Keratinocyte (primary cell): ENCODE data around the gene OBI1. TPM values are rescaled to one million over a fixed set of nuclear protein-coding genes. Genes with fewer than 3 reads are reported as not detected.

ENCODE experiments used
- DNase-seq: peaks from one replicate; pipeline ENCODE4 v3.0.0-alpha.2; 2011; ENCODE audit warnings: low read depth, missing footprints, low spot score
- FAIRE-seq: peaks from 2 replicates; lab custom pipeline; 2011; peaks lifted over from hg19 to GRCh38; lab: Jason Lieb, UNC
- H2AFZ ChIP-seq: 2 replicates; pipeline ENCODE4 v1.6.0; 2012; ENCODE audit warnings: low read length, control low read depth, inconsistent platforms; ENCODE audit not compliant: control insufficient read depth
- H3K27ac ChIP-seq: 2 replicates; pipeline ENCODE4 v1.5.1; 2011; ENCODE audit warnings: low read length; ENCODE audit not compliant: control insufficient read depth, insufficient read depth
- H3K27me3 ChIP-seq: 3 replicates; pipeline ENCODE4 v1.6.0; 2011; ENCODE audit warnings: low read length; ENCODE audit not compliant: control insufficient read depth, insufficient read depth; ENCODE audit errors: extremely low read depth
- H3K36me3 ChIP-seq, 2 experiments: 2 replicates in 1 of 2; 3 replicates in 1 of 2; pipeline ENCODE4 v1.5.1; 2011; ENCODE audit warnings: low read length in 2 of 2, mild to moderate bottlenecking in 1 of 2; ENCODE audit not compliant: control insufficient read depth in 2 of 2, insufficient read depth in 2 of 2; ENCODE audit errors: extremely low read depth in 1 of 2
- H3K4me1 ChIP-seq: 3 replicates; pipeline ENCODE4 v1.5.1; 2011; ENCODE audit warnings: low read length; ENCODE audit not compliant: control insufficient read depth, insufficient read depth; ENCODE audit errors: extremely low read depth
- H3K4me2 ChIP-seq: 3 replicates; pipeline ENCODE4 v1.6.0; 2011; ENCODE audit warnings: low read depth, low read length; ENCODE audit not compliant: control insufficient read depth, insufficient read depth; ENCODE audit errors: extremely low read depth
- H3K4me3 ChIP-seq, 3 experiments: fragments of 200-600 bp in 1 of 3; sonication (generic) in 1 of 3; 2 replicates in 2 of 3; 3 replicates in 1 of 3; pipeline ENCODE4 v1.5.1; 2011 to 2016; ENCODE audit warnings: low read length in 3 of 3, mild to moderate bottlenecking in 3 of 3, control low read depth in 2 of 3, inconsistent platforms in 1 of 3, low read depth in 1 of 3, mixed read lengths in 1 of 3, mixed run types in 1 of 3, moderate library complexity in 1 of 3; ENCODE audit not compliant: control insufficient read depth in 2 of 3, insufficient read depth in 2 of 3; ENCODE audit errors: extremely low read depth in 1 of 3
- H3K79me2 ChIP-seq: 2 replicates; pipeline ENCODE4 v1.6.0; 2012; ENCODE audit warnings: low read length; ENCODE audit not compliant: control insufficient read depth, insufficient read depth
- H3K9ac ChIP-seq: 3 replicates; pipeline ENCODE4 v1.6.0; 2011; ENCODE audit warnings: low read length; ENCODE audit not compliant: control insufficient read depth, insufficient read depth; ENCODE audit errors: extremely low read depth
- H3K9me1 ChIP-seq: 3 replicates; pipeline ENCODE4 v1.6.0; 2011; ENCODE audit warnings: low read length; ENCODE audit not compliant: control insufficient read depth, insufficient read depth; ENCODE audit errors: extremely low read depth
- H3K9me3 ChIP-seq: 2 replicates; pipeline ENCODE4 v1.5.1; 2012; ENCODE audit warnings: low read depth, low read length; ENCODE audit not compliant: control insufficient read depth
- H4K20me1 ChIP-seq: 3 replicates; pipeline ENCODE4 v1.6.0; 2011; ENCODE audit warnings: low read length; ENCODE audit not compliant: control insufficient read depth, insufficient read depth; ENCODE audit errors: extremely low read depth
- CTCF ChIP-seq, 3 experiments: IDR thresholded peaks in 1 of 3; conservative IDR thresholded peaks in 1 of 3; optimal IDR thresholded peaks in 1 of 3; 2 replicates in 2 of 3; 3 replicates in 1 of 3; pipeline versions ENCODE3 to v1.5.1; 2011; ENCODE audit warnings: low read length in 3 of 3, mild to moderate bottlenecking in 3 of 3, moderate library complexity in 2 of 3, control low read depth in 1 of 3, inconsistent platforms in 1 of 3; ENCODE audit not compliant: insufficient read depth in 2 of 3; ENCODE audit errors: extremely low read depth in 1 of 3
- EZH2 ChIP-seq: IDR thresholded peaks from one replicate; pipeline ENCODE4 v1.6.1; 2012; ENCODE audit warnings: inconsistent platforms, mild to moderate bottlenecking, low read length, moderate library complexity
- dilution Hi-C: fragments of 300-500 bp; cut with MboI; formaldehyde crosslinking; loops from one replicate; pipeline ENCODE4 v1.7.0; 2020; ENCODE audit warnings: low sequenced_read_pairs; ENCODE audit not compliant: extremely low pct_ligation_motif_present
- polyA plus RNA-seq, 5 experiments: library from polyadenylated mRNA; depleted of rRNA in 3 of 5; stranded (reverse) in 3 of 5; stranded (forward) in 1 of 5; unstranded in 1 of 5; fragments of >200 nt; gene quantifications; 1 replicate in 1 of 5; 2 replicates in 3 of 5; 3 replicates in 1 of 5; pipeline versions ENCODE4 v1.2.1 to v1.2.3, GENCODE V29; 2011 to 2012; ENCODE audit warnings: missing spikeins in 2 of 5, low read depth in 1 of 5, low replicate concordance in 1 of 5

Gene OBI1
- polyA plus RNA-seq, 1 donor (not counting 4 experiments of a cell fraction or from before 2014, with no cell fraction given) = 14.4 TPM

- no peak overlapping the region for H3K4me2 ChIP-seq
- no peaks in the 10 kb centered on the region for H4K20me1 ChIP-seq
- H3K9ac ChIP-seq = no peak overlapping the region
- H3K27me3 ChIP-seq = peaks cover 83% of the 10 kb centered on the region
- H3K36me3 ChIP-seq = no peaks in the 10 kb centered on the region
- no peaks in the 10 kb centered on the region for H3K4me1 ChIP-seq
- dilution Hi-C loops = no loop called here
- no peak overlapping the region for H2AFZ ChIP-seq
- FAIRE-seq (no peak), DNase-seq (no peak)
- no peaks in the 10 kb centered on the region for H3K9me1 ChIP-seq
- H3K79me2 ChIP-seq = no peaks in the 10 kb centered on the region
- TF ChIP-seq EZH2 = peak; percentile 74
- no peak for TF ChIP-seq CTCF (optimal IDR thresholded peaks at IDR 0.05 in 1 of 3, IDR thresholded peaks at IDR 0.05 in 1 of 3, conservative IDR thresholded peaks at IDR 0.05 in 1 of 3; ENCODE audit: extremely low read depth in 1 of 3, insufficient read depth in 2 of 3, low read length in 3 of 3)
- H3K27ac ChIP-seq = no peak overlapping the region
- H3K4me3 ChIP-seq = no peak overlapping the region
- H3K9me3 ChIP-seq = peaks cover 2% of the 10 kb centered on the region
Observed at GRCh38 chr13:78595495-78596398, 63.2 kb downstream of the OBI1 start.

GRCh38 chr13:78594456-78594975 is 64.4 kb downstream of the OBI1 start:
- H3K9me1 ChIP-seq = no peaks in the 10 kb centered on the region
- no peak overlapping the region for H3K4me2 ChIP-seq
- no peak for TF ChIP-seq EZH2
- no peak for TF ChIP-seq CTCF (optimal IDR thresholded peaks at IDR 0.05 in 1 of 3, IDR thresholded peaks at IDR 0.05 in 1 of 3, conservative IDR thresholded peaks at IDR 0.05 in 1 of 3; ENCODE audit: extremely low read depth in 1 of 3, insufficient read depth in 2 of 3, low read length in 3 of 3)
- H3K9me3 ChIP-seq = peaks cover 2% of the 10 kb centered on the region
- H3K4me1 ChIP-seq = no peaks in the 10 kb centered on the region
- H3K9ac ChIP-seq = no peak overlapping the region
- no peak overlapping the region for H2AFZ ChIP-seq
- dilution Hi-C loops = no loop called here
- peaks cover 71% of the 10 kb centered on the region for H3K27me3 ChIP-seq
- H4K20me1 ChIP-seq = no peaks in the 10 kb centered on the region
- H3K4me3 ChIP-seq = no peak overlapping the region
- FAIRE-seq (no peak), DNase-seq (no peak)
- H3K36me3 ChIP-seq = no peaks in the 10 kb centered on the region
- H3K27ac ChIP-seq = no peak overlapping the region
- no peaks in the 10 kb centered on the region for H3K79me2 ChIP-seq
